Epithelial cell of proximal tubule (primary cell): ENCODE results near the gene ANKRD1. TPM values are rescaled to one million over a fixed set of nuclear protein-coding genes. Genes with fewer than 3 reads are reported as not detected.

Experiments used
- DNase-seq: peaks from one replicate; pipeline ENCODE4 v3.0.0-alpha.2; 2011; ENCODE audit warnings: low read depth
- H3K4me3 ChIP-seq: 2 replicates; pipeline ENCODE4 v1.5.1; 2011; ENCODE audit warnings: low read depth, mild to moderate bottlenecking, low read length
- CTCF ChIP-seq: conservative IDR thresholded peaks from 2 replicates; pipeline ENCODE4 v1.5.1; 2012; ENCODE audit warnings: low read depth, mild to moderate bottlenecking, low read length
- total RNA-seq: library from RNA; depleted of rRNA; stranded (reverse); fragments of >200 nt; gene quantifications from 2 replicates; pipeline ENCODE4 v1.2.3, GENCODE V29; 2015

The ANKRD1 gene
- 72.2 and 127 TPM in 2 replicates for total RNA-seq

DNA sequence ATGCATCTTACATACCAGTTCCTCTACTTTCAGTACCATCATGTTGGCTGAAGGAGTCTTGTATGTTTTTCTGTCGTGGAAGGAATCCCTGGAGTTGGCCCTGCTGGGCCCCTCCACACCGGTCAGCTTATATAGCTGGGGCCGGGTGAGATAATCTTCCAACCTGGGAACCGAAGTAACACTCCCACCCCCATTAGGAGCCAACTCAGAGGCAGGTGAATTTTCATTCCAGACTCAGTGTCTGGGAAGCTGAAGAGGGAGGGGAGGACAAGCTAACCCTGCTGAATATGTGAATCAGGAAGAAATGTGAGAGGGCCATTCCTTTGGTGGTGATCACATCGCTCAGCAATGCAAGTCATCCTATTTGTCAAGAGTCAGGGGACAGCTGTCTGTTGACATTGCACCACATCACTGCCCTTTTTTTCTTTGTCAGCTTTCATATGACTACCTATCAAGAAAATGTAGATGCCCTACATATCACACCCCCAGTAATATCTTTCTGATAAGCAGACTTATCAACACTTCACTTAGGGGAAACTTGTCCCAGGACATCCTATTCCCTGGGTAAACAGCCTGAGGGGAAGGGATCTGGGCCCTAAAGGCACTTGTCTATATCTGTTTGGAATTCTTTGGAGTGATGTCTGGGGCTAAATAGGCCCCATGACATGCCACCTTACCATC is at the start of gene ANKRD1:
TSS of gene ANKRD1 (minus strand) at position 102 of the 681 bp plus-strand sequence. CDS start at position 42, 60 bp downstream.
- no peak for TF ChIP-seq CTCF
- peak; percentile 96 for DNase-seq
- H3K4me3 ChIP-seq: no peak within 1 kb of the TSS

DNA sequence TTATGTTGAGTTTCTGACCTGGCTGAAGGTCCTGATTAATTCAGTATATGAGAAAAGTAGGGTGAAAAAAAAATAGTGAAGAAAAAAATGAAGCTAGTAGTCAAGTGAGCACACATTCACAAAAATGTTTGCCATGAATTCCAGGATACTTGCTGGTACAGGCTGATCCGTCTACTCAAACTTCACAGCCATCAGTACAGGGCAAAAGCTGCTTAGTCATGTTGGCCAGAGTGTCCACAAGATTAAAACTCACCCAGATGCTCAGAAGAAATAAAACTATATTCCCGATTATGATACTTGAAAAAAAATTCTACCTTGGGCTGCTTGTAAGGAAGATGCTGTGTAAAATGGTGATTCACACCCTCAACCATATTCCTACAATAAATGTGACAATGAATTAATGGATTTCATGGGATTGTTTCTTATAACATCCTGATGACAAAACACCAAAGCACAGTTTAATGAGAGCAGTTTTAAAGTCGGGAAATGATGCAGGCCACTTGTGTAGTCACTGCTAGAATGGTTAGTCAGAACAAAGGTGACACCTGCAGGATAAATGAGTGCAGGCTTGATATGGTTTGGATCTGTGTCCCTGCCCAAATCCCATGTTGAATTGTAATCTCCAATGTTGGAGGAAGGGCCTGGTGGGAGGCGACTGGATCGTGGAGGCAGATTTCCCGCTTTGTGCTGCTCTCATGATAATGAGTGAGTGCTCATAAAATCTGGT is 49.2 kb upstream of the ANKRD1 start:
- DNase-seq: no peak
- no peak overlapping the region for H3K4me3 ChIP-seq
- TF ChIP-seq CTCF: peak; percentile 35

DNA sequence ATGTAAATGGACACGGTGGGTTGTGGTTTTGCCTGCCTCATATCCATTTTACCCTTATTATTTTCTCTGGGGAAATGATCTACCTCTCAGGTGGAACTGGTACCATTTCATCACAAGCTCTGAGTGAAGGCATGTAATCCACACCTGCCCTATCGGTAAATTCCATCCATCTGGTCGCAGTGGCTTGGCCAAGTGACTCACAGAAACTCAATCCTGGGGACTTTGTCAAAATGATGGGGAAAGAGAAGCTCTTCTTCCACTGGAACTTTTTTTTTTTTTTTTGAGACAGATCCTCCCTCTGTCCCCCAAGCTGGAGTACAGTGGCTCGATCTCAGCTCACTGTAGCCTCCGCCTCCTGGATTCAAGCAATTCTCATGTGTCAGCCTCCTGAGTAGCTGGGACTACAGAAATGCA is 48.2 kb upstream of the ANKRD1 start:
- H3K4me3 ChIP-seq: no peak overlapping the region
- TF ChIP-seq CTCF: no peak
- no peak for DNase-seq

DNA sequence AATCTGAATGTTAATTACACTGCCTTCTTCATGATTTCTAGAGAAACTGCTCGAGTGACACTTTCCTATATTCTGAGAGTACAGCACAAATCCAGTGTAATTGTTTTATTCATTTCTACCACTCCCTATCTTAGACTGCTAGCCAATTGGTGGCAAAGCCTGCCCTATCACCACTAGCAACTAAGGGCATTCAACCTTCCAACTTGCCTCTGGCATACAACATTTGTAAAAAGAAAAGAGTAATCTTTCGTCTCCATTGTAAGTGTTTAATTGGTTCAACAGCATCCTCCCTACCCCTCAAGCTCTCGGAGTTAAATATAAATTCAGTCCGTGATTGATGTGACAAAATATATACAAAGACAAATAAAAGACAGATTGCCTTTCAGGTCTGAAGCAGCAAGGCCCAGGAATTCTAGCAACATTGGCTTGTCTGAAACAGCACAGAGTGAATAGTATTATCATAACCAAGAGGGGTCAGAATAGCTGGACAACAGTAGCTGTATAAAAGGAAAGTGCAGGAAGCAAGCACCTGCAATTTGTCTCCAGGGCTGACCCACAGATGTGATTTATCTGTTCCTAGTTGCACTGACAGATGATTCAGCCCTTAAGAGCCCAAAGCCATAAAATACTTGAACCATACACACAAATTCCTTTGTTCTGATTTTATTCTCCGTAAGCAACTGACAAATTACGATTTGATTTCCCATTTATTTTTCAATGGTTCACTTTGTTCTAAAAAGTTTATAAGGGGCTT is 47.6 kb upstream of the ANKRD1 start:
- TF ChIP-seq CTCF: no peak
- no peak overlapping the region for H3K4me3 ChIP-seq
- peak; percentile 64 for DNase-seq

DNA sequence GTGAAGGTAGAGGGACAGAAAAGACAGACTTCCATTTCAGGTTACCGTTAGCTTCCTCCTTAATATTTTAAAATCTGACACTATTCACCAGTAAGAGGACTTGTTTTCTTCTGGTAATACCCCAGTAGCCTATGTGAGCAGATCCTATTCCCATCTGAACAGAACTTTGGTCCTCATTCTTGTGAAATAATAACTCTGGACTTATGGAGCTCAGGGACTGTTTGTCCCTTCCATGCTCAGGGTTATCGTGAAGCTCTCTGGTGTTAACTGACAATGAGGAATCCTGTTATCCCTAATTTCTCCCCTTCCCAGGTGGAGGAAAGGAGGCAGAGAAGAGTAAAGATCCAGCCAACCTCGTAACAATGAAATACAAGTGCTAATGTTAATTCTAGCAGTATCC is 47.0 kb upstream of the ANKRD1 start:
- no peak for TF ChIP-seq CTCF
- H3K4me3 ChIP-seq: no peak overlapping the region
- DNase-seq: no peak

- DNase-seq: no peak
- no peak overlapping the region for H3K4me3 ChIP-seq
- TF ChIP-seq CTCF: no peak
Measured at GRCh38 chr10:90966146-90966545, 45.3 kb upstream of the ANKRD1 start.
